B cell (primary cell): ENCODE results near the gene C19orf85. TPM values are rescaled to one million over a fixed set of nuclear protein-coding genes. Genes with fewer than 3 reads are reported as not detected.

Experiments used
- ATAC-seq: fragments of 200-7000 bp; cut with Tn5 transposase; one replicate; pipeline ENCODE4 v1.10.0; 2021; ENCODE audit warnings: low read depth, mild to moderate bottlenecking, moderate number of reproducible peaks, moderate library complexity
- CTCF ChIA-PET: fragments of 350-600 bp; sonication (Branson Sonifier 250); formaldehyde crosslinking; loops from one replicate; lab custom pipeline; 2021; ENCODE audit warnings: antibody characterized with exemption, inconsistent platforms; lab: Charles Lee
- POLR2A ChIA-PET: fragments of 350-600 bp; sonication (Branson Sonifier 250); formaldehyde crosslinking; loops from one replicate; lab custom pipeline; 2021; ENCODE audit warnings: antibody characterized with exemption; lab: Charles Lee
- DNase-seq: peaks from one replicate; pipeline ENCODE4 v3.0.0; 2013
- H2AFZ ChIP-seq: 2 replicates; pipeline ENCODE4 v1.6.1; 2012; ENCODE audit warnings: mild to moderate bottlenecking, low read depth, low read length; ENCODE audit not compliant: insufficient read depth, poor library complexity, severe bottlenecking
- H3K27ac ChIP-seq, 2 donors: 1 replicate in 1 of 2; 2 replicates in 1 of 2; pipeline ENCODE4 v1.5.1; 2012 to 2013; ENCODE audit warnings: low read length in 2 of 2, mild to moderate bottlenecking in 2 of 2, moderate library complexity in 1 of 2
- H3K27me3 ChIP-seq, 4 experiments: fragments of 200-600 bp in 1 of 4; sonication (generic) in 1 of 4; replicated peaks in 1 of 4; 1 replicate in 2 of 4; 2 replicates in 2 of 4; pipeline versions ENCODE4 v1.6.1 to v1.7.0; 2013 to 2016; ENCODE audit warnings: low read length in 3 of 4, mild to moderate bottlenecking in 2 of 4, mixed read lengths in 1 of 4, moderate library complexity in 1 of 4; ENCODE audit not compliant: insufficient read depth in 4 of 4, control insufficient read depth in 3 of 4; ENCODE audit errors: control extremely low read depth in 1 of 4
- H3K36me3 ChIP-seq, 2 experiments: replicated peaks in 1 of 2; 1 replicate in 1 of 2; 2 replicates in 1 of 2; pipeline versions ENCODE4 v1.6.1 to v1.7.1; 2013; ENCODE audit warnings: low read length in 1 of 2; ENCODE audit not compliant: insufficient read depth in 2 of 2, control insufficient read depth in 1 of 2; ENCODE audit errors: control extremely low read depth in 1 of 2, extremely low read depth in 1 of 2
- H3K4me1 ChIP-seq, 2 donors: fragments of 200-600 bp in 1 of 2; sonication (generic) in 1 of 2; 1 replicate in 1 of 2; 2 replicates in 1 of 2; pipeline versions ENCODE4 v1.5.1 to v1.6.1; 2013 to 2017; ENCODE audit warnings: low read length in 2 of 2; ENCODE audit not compliant: control insufficient read depth in 2 of 2, insufficient read depth in 2 of 2
- H3K4me2 ChIP-seq: replicated peaks from 2 replicates; pipeline ENCODE3; 2012; ENCODE audit warnings: mild to moderate bottlenecking, low read depth, low read length; ENCODE audit not compliant: poor library complexity, severe bottlenecking
- H3K4me3 ChIP-seq, 5 experiments: fragments of 200-600 bp in 1 of 5; sonication (generic) in 1 of 5; 1 replicate in 3 of 5; 2 replicates in 2 of 5; pipeline versions ENCODE4 v1.5.1 to v1.7.0; 2011 to 2016; ENCODE audit warnings: low read length in 4 of 5, mild to moderate bottlenecking in 4 of 5, low read depth in 2 of 5, control low read depth in 1 of 5, moderate library complexity in 1 of 5; ENCODE audit not compliant: insufficient read depth in 1 of 5; ENCODE audit errors: control extremely low read depth in 1 of 5, extremely low read depth in 1 of 5
- H3K79me2 ChIP-seq: fragments of 200-600 bp; sonication (generic); one replicate; pipeline ENCODE4 v1.6.0; 2016; ENCODE audit warnings: low read length; ENCODE audit not compliant: control insufficient read depth, insufficient read depth
- H3K9ac ChIP-seq: fragments of 200-600 bp; sonication (generic); 2 replicates; pipeline ENCODE4 v1.6.1; 2017; ENCODE audit warnings: mild to moderate bottlenecking, low read length, moderate library complexity
- H3K9me3 ChIP-seq, 3 donors: one replicate each; pipeline versions ENCODE4 v1.6.1 to v1.7.1; 2013; ENCODE audit warnings: low read length in 2 of 3; ENCODE audit not compliant: control insufficient read depth in 2 of 3, insufficient read depth in 1 of 3; ENCODE audit errors: control extremely low read depth in 1 of 3
- H4K20me1 ChIP-seq: 2 replicates; pipeline ENCODE4 v1.6.0; 2012; ENCODE audit warnings: mild to moderate bottlenecking, low read length; ENCODE audit not compliant: insufficient read depth, control insufficient read depth, poor library complexity, severe bottlenecking
- H3K27ac Mint-ChIP-seq: one replicate; pipeline ENCODE4 v1.8.0; 2021; ENCODE audit warnings: mixed read lengths
- H3K27me3 Mint-ChIP-seq: one replicate; pipeline ENCODE4 v1.8.0; 2021; ENCODE audit warnings: mixed read lengths
- H3K4me1 Mint-ChIP-seq: one replicate; pipeline ENCODE4 v1.8.0; 2021; ENCODE audit warnings: mixed read lengths
- H3K4me3 Mint-ChIP-seq: one replicate; pipeline ENCODE4 v1.8.0; 2021; ENCODE audit warnings: mixed read lengths
- H3K9me3 Mint-ChIP-seq: one replicate; pipeline ENCODE4 v1.8.0; 2022; ENCODE audit warnings: mixed read lengths; ENCODE audit not compliant: insufficient read depth
- EZH2 ChIP-seq: IDR thresholded peaks from 2 replicates; pipeline ENCODE4 v1.6.1; 2012; ENCODE audit warnings: borderline replicate concordance, low read depth, mild to moderate bottlenecking, moderate library complexity, low read length; ENCODE audit not compliant: insufficient read depth, poor library complexity, severe bottlenecking
- WGBS: methylation state at CpG from one replicate; pipeline ENCODE4 v1.1.5; 2013; ENCODE audit warnings: missing lambda C conversion rate; ENCODE audit not compliant: insufficient coverage; 5-methylcytosine and 5-hydroxymethylcytosine counted together
- intact Hi-C: fragments of 100-400 bp; cut with micrococcal nuclease; formaldehyde crosslinking; loops from one replicate; pipeline ENCODE4 v1.10.0; 2022
- polyA plus RNA-seq: library from polyadenylated mRNA; depleted of rRNA; stranded (reverse); fragments of >200 nt; gene quantifications from 2 replicates; pipeline ENCODE4 v1.2.3, GENCODE V29; 2012
- total RNA-seq, 2 donors: library from RNA; stranded (reverse); fragments of 120-200 nt in 1 of 2; gene quantifications; 1 replicate in 1 of 2; 2 replicates in 1 of 2; pipeline versions ENCODE4 v1.2.3 to v1.2.4, GENCODE V29; 2013 to 2022
- TF ChIP-seq, protein P1 (sequence below): fragments of 200-600 bp; IDR thresholded peaks from one replicate; pipeline ENCODE4 v1.8.0; 2022; ENCODE audit warnings: antibody characterized with exemption, mild to moderate bottlenecking

Gene C19orf85
- total and polyA plus RNA-seq, 2 donors (not counting 1 experiment from before 2014, with no cell fraction given): not detected

DNA sequence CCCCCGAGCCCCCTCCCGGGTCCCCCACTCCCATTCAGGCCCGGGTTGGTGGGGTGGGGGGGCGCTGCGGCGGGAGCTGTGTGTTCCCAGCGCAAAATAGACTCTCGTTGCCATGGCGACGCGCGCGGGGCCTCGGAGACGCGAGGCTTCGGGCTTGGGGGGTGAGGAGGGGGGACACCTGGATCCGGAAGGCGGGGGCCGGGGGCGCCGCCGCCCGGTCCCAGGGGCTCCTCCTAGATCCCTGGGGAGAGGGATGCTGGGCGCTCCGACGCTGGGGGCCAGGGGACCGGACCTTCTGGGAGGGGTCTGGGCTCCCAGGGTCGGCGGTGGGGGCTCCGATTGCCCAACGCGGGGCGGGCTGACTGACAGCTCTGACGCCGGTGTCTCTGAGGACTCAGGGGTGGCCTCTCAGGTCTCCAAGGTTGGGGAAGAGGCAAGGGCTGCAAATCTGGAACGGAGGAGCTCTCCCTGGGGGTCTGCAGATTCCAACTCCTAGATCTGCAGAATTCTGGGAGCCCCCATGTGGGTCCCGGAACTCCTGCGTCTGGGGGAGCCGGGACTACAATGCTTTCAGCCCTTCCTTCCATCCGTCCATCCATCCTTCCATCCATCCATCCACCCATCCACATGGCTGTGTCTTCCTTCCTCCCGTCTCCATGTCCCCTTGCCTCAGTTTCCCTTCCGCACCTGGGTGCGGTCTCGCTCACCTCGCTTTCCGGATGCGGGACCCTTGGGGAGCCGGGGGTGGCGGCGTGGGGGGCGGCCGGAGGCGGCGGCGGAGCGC is 12.4 kb downstream of the C19orf85 start:
- Histone ChIP-seq H3K9ac (peak overlapping the region; percentile 53), H3K36me3 (peaks cover 0 to 2% of the 10 kb centered on the region in 2 experiments), H3K79me2 (no peaks in the 10 kb centered on the region), H3K4me3 (peak overlapping the region in 2 of 5 experiments; percentile 28 to 40), H3K9me3 (peaks cover 0 to 15% (median 0%) of the 10 kb centered on the region in 3 donors), H3K4me2 (peak overlapping the region; percentile 81), H2AFZ (peak overlapping the region; percentile 51), H3K27ac (no peak overlapping the region), H4K20me1 (no peaks in the 10 kb centered on the region), H3K27me3 (peaks cover 0 to 36% (median 12%) of the 10 kb centered on the region in 4 experiments), H3K4me1 (peaks cover 15 to 17% of the 10 kb centered on the region in 2 donors)
- DNase-seq: peak; percentile 71
- CTCF ChIA-PET: interaction anchor here (1.2 kb wide), 1 partner anchor 198 kb away, joined by 6 read pairs; no protein-coding TSS in a partner anchor
- H3K27ac Mint-ChIP-seq: peak overlapping the region; percentile 59
- intact Hi-C loops: no loop called here
- 7% methylated on average over 48 of the region's 57 CpGs for WGBS
- H3K4me1 Mint-ChIP-seq: peaks cover 13% of the 10 kb centered on the region
- POLR2A ChIA-PET: interaction anchor here (0.6 kb wide), 1 partner anchor 136 kb away, joined by 8 read pairs; no protein-coding TSS in a partner anchor
- peak overlapping the region; percentile 66 for H3K4me3 Mint-ChIP-seq
- no peaks in the 10 kb centered on the region for H3K9me3 Mint-ChIP-seq
- peaks cover 18% of the 10 kb centered on the region for H3K27me3 Mint-ChIP-seq
- no peak for TF ChIP-seq EZH2
- TF ChIP-seq, protein P1, sequence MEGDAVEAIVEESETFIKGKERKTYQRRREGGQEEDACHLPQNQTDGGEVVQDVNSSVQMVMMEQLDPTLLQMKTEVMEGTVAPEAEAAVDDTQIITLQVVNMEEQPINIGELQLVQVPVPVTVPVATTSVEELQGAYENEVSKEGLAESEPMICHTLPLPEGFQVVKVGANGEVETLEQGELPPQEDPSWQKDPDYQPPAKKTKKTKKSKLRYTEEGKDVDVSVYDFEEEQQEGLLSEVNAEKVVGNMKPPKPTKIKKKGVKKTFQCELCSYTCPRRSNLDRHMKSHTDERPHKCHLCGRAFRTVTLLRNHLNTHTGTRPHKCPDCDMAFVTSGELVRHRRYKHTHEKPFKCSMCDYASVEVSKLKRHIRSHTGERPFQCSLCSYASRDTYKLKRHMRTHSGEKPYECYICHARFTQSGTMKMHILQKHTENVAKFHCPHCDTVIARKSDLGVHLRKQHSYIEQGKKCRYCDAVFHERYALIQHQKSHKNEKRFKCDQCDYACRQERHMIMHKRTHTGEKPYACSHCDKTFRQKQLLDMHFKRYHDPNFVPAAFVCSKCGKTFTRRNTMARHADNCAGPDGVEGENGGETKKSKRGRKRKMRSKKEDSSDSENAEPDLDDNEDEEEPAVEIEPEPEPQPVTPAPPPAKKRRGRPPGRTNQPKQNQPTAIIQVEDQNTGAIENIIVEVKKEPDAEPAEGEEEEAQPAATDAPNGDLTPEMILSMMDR: no peak
- ATAC-seq: no peak
